ENCODE data around the gene CHCHD3.
"Not testable (repeated sequence)": the region's sequence is repeated elsewhere in the genome, so short reads cannot be mapped to it uniquely, and the experiment has no call there.

The CHCHD3 gene

DNA sequence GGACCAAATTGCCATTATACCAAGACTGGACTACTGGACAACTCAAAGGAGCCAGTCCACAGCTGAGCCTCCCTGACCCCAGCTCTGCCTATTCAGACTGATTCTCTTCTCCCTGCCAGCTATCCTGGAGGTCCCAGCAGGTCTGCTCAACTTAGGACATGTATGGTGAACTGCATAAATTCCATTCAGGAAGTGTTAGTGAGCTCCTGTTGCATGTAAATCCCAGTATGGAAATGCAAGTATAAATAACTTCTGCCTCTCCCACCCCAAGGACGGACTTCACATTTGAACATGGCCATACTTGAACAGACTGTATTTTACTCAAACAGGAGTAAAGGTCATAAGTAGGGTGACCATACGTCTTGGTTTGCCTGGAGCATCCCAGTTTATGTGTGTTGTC lies 128.4 kb downstream of the CHCHD3 start:
- DNase-seq (ENCODE audit: low spot score): no peak

DNA sequence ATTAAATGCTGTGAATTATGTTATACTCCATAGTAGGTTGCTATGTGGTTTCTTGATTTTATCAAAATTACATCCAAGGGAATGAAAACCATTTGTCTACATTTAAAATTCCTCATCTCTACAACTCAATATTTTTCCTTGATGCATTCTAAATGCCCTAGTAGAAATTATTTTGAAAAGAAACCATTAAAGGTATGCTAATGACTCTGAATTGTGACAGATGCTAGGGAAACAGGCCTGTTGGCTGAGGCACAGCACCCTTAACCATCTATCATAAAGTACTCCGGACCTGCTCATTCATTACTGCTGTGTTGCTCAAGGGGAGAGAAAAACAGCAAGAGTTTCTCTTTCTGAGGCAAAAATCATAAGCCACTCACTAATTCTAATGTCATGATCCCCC lies 131.2 kb downstream of the CHCHD3 start:
- DNase-seq (ENCODE audit: low spot score): no peak

DNA sequence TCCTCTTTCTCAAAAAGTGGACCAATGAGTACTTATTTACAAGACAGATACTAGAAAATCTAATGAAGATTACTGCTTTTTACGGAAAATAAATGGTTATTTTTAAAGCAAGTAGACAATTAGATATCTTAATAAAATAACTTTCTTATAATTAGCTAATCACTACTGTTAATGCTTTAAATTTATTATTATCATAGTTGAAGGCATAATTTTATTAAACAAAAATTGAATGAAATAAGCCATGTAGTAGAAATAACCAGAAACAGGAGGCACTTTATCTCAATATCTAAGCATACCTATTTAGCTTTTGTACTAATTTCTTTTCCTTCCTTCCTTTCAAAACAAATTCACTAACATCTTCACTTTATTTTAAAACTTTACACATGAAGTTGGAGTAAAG lies 134.9 kb downstream of the CHCHD3 start:
- DNase-seq (ENCODE audit: low spot score): no peak

DNA sequence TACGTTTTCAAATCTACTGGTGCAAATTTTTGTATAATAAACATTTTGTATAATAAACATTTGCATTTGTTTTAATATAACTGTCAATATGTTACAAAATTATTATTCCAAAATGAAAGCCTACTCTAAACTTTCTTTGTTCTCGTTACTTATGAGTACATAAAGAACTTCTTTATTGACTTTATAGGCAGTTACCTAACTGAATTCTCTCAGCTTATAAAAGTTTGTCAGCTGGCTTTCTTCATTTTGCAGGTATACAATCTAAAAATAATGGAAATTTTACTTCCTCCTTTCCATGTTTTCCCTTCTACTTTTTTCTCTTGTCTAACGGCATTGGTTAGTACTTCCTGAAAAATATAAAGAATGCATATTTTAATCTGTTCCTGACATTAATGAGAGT lies 137.1 kb downstream of the CHCHD3 start:
- no peak for DNase-seq (ENCODE audit: low spot score)

DNA sequence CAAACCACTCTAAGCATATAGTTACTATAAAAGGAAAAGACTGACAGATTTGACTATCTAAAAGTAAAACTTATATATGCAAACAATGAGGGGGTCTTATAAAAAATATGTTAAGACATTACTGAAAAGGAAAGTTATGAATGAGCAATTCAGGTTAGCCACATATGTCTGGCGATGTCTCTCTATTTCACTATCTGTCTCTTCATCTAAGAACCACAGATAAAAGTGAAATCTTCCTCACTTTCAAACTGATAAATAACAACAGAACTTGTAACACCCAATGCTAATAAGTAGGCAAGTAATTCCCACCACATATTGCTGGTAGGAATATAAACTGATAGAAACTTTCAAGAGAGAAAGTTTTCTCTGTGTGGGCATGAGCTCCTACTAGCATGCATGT lies 138.2 kb downstream of the CHCHD3 start:
- DNase-seq (ENCODE audit: low spot score): no peak

DNA sequence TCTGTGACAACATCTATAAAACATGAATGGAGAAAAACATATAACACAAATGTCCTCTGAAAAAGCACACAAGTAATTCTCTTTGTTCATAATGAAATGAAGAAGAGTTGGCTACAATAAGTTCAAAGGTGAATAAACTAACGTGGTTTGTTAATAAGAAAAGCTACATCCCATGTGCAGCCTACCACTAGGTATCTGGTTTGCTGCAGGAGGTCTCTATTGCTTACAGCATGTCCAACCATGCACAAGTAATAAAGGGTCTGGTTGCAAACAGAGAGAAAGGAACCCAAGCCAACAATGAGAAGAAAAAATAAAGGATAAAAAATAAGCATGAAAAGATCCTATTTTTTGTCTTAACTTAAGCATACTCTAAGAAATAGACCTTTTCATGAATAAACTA lies 139.2 kb downstream of the CHCHD3 start:
- no peak for DNase-seq (ENCODE audit: low spot score)

DNA sequence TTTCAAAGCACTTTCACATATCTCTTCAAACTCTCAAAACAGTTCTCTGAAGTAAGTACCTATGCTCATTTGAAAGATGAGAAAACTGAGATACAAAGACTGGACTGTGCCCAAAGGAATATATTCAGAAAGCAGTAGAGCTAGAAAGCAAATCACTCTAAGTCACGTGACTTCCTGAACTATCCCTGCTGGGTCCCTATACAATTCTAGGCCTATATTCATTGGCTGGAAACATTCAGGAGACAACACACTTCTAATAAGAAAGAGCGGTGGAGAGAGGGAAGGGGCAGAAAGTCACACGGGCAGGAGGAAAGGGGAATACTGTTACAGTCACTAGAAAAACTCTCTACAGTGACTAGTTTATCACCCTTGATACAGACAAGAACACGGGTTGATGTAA lies 140.0 kb downstream of the CHCHD3 start:
- DNase-seq (ENCODE audit: low spot score): no peak

DNA sequence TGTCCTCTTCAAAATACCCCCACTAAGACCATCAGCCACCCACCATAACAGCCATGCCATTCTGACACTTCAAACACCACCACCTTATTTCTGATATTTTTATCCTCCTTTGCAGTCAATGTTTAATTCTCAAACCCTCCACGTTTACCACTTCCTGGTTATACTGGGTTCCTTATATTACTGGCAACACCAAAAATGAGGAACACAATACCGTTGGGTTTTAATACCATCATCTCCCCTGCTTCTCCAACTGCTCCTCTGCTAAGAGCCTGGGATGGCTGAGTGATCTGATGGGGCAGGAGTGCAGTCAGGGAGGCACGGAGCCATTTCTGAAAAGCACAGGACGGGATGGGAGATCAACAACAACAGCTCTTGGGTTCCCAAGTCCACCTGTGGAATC lies 140.5 kb downstream of the CHCHD3 start:
- DNase-seq (ENCODE audit: low spot score): no peak

DNA sequence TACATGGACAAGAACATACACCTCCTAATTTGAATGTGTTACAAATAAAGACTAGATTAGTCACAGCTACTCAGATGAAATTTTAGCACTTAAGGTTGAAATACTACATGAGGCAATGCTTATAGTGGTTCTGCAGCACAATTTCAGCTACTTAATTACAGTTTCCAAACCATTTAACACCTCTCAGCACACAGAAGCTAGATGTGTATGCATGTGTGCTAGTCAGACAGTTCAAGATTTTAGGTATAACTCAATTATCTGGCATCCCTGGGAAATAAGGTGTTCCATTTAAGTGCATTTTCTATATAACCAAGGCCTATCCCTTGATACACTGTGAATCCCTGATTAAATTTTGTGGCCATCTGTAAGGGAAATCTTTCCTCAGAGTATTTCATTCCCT lies 141.8 kb downstream of the CHCHD3 start:
- no peak for DNase-seq (ENCODE audit: low spot score)

DNA sequence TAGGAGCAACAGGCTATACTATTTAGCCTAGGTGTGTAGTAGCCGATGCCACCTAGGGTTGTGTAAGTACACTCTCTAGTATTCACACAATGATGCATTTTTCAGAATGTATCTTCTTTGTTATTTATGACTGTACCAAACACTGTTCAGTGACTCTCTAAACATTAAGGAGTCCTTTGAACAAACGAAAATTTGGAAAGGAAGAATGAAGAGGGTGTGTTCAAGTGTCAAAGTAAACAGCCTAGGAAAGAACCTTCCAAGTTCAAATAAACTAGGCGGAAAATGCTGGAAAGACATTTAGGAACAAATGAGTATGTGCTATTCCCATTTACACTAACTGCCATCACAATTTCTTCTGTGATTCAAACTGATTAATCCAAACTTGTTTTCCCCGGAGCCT lies 142.4 kb downstream of the CHCHD3 start:
- no peak for DNase-seq (ENCODE audit: low spot score)

DNA sequence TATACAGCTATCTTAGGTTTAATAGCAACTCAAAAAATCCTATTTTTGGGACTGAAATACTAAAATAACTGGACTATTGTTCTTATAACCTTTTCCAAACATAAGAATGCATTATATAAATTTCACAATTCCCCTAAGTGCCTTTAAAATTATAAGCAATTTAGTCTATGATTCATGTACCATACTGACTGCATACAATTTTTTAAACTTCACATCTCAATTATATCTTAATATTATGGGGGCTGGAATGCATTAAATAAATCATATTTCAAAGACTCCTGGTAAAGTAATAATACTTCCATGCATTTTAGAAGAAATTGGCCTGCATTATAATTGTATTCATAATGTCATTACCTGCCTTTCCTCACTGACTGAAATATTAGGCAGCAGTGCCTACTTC lies 144.6 kb downstream of the CHCHD3 start:
- DNase-seq (ENCODE audit: low spot score): no peak

DNA sequence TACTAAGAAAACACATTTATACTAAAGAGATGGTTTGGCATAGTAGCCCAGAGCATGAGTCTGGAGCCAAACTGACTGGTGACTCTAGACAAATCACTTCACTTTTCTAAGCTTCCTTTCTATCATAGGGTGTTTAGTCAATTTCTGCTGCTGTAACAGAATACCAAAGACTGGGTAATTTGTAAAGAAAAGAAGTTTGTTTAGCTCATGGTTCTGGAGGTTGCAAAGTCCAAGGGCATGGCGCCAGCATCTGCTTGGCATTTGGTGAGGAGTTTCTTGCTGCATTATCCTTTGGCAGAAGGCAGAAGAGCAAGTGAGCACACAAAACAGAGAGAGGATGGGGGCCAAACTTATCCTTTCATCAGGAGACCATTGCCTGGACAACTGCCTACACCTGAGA lies 146.3 kb downstream of the CHCHD3 start:
- DNase-seq (ENCODE audit: low spot score): no peak

DNA sequence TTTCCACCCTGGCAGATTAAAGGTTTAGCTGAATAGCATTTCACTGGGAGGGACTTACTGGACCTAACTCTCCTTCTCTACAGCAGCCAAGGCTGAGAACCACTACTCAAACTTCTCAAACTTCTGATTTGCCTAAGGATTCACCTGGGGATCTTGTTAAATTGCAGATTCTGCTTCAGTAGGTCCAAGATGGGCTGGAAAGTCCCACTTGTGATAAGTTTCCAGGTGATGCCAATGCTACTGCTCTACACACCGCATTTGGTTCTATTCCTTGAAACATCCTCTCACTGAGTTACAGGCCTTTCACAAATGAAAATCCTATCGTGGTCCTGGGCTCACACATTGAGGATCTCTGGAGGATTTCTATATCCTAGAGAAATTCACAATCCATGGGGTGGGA lies 147.9 kb downstream of the CHCHD3 start:
- no peak for DNase-seq (ENCODE audit: low spot score)

DNA sequence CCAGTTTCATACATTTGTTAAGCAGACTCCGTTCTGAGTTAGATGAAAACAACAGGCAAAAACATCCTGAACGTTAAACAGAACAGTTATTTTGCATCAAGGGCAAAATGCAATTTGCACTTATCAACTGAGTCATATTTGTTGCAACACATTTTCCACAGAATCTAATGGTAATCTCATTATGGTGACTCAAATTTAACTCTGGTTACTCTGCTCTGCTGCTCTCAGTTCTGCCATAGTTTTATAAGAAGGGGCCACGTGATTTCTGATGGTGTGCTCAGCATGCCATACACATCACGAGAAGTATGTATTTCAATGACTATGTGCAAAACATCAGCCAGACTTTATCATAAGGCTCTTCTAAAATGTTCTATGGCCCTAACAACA lies 148.8 kb downstream of the CHCHD3 start:
- no peak for DNase-seq (ENCODE audit: low spot score)

DNA sequence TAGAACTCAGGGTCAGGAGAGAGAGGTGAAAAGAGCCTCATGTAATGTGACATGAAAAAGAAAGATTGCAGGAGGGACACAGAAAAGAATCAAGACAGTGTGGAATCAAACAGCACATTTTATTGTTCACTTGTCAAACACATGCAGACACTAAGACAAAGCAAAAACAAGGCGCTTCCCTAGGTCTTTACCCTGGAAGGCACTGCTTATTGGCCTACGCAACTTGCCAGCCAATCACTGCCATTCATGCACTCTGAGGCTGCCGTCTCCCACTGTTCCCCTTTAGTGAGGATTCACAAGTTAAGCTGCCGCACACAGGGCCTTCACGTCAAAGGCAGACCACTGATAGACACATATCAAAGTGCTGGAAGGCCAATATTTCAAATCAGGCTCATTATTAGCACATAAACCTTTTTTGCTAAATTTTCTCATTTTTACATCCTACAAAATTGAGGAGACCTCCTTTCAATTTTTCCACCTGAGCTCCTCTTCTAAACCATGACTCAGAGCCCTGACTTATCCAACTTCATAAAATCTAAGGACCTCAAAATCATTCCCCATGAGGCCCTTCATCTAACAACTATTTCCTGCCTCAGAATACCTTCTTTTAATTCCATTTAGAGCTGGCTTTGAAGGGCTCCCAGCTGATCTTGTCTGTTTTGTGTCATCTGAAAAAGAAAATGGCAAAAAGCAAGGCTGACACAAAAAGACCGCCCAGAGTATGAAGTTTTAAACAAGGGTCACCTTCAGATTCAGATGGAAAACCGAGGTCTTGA lies 149.4 kb downstream of the CHCHD3 start:
- no peak for DNase-seq (ENCODE audit: low spot score)

DNA sequence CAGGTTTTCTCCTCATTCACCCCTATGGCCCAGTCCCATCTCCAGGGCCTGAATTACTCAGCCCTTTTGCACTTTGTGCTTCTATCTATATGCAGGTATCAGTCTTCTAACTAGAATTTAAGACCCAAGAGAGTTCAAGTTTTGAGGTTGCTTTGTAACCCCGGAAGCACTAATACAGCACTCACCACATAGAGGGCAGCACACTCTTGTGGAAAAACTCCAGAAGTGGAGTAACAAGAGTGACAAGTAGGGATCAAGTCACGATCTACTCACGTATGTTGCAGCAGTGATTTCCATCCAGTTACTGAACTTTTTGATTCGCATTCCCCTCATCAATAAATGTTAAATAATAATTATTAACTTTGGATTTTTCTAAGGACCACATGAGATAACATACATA lies 151.0 kb downstream of the CHCHD3 start:
- no peak for DNase-seq (ENCODE audit: low spot score)

DNA sequence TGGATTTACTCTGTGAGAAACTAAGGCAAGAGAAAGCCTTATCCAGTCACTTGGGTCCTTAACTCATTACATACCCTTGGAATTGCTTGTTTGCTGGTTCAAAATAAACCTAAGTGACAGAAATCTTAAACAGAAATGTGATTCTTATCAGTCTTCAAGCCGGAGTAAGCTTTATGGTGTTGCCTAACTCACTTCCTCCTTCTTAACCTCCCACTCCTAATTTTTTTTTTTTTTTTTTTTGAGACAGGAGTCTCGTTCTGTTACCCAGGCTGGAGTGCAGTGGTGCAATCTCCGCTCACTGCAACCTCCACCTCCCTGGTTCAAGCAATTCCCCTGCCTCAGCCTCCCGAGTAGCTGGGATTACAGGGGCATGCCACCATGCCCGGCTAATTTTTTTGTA lies 151.9 kb downstream of the CHCHD3 start:
- not testable (repeated sequence) for DNase-seq (ENCODE audit: low spot score)

DNA sequence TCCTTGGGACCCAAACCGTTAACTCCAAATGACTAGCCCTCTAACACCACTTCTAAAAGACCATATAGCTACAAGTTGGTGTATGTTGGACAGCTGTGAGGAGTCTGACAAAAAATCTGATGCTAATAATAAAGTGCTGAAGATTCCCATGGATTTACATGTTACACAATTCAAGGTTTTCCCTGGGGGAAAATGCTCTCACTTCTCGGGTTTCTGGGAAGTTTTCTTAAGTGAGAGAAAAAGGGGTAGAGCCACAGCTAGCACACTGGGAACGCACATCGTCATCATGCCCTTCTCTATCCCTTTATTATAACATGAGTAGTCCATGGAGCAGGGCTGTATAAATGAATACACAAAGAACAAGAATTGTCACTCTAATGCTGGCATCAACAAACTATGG lies 162.1 kb downstream of the CHCHD3 start:
- no peak for DNase-seq (ENCODE audit: low spot score)

DNA sequence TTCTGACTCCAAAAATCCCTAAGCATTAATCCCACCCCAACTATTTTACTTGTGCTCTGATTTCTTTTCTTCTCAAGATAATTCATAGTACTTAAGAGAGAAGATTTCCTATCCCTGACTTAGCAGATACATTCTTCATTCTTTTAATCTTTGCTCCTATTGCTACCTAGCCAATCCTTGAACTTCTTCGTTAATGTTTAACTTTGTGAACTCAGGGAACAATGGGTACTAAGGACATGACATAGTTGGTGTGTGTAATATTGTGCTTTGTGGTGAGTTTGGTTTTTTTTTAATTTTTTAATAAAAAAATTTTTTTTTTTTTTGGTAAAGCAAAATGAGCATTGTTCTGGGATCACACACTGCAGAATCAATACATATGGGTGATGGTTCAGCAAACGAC lies 166.2 kb downstream of the CHCHD3 start:
- no peak for DNase-seq (ENCODE audit: low spot score)

DNA sequence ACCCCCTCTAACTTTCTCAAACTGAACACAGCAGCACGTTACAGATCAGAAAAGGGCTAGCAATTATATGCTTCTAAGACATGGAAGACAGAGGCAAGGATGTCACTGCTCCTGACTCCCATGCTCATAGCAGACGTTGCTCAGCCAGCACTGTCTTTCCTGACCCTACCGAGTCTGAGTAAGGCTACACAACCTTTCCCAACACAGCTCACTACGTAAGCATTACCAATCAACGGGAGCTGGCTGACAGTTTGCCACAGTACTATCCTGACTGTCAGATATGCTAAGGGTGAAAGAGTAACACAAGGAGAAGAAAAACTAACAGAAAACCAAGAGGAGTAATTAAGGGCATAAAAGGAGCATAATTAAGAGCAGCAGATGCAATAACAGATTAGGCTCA lies 171.2 kb downstream of the CHCHD3 start:
- DNase-seq (ENCODE audit: low spot score): no peak

DNA sequence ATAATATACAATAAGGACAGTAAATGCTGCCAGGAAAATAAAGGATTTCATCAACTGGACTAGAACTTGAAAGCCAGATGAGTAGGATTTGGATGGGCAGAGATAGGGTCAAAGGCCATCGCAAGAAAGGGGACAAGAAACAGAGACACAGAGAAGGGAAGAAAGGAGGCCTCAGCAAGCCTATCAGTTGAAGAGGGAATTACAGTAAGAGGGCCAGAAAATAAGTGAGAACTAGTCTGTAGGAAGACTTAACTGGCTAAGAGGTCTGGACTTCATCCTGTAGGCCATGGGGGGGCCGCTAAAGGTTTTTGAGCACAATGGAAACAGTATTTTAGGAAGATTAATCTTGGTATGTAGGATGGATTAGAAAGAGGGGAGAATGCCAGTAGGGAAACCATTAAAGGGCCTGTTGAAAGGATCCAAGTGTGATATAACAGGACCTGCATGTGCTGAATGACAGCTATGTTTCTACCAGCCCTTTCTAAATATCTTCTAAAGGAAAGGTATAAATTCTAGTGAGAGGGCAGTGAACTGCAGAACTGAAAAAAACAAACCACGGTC lies 174.4 kb downstream of the CHCHD3 start:
- DNase-seq (ENCODE audit: low spot score): no peak

DNA sequence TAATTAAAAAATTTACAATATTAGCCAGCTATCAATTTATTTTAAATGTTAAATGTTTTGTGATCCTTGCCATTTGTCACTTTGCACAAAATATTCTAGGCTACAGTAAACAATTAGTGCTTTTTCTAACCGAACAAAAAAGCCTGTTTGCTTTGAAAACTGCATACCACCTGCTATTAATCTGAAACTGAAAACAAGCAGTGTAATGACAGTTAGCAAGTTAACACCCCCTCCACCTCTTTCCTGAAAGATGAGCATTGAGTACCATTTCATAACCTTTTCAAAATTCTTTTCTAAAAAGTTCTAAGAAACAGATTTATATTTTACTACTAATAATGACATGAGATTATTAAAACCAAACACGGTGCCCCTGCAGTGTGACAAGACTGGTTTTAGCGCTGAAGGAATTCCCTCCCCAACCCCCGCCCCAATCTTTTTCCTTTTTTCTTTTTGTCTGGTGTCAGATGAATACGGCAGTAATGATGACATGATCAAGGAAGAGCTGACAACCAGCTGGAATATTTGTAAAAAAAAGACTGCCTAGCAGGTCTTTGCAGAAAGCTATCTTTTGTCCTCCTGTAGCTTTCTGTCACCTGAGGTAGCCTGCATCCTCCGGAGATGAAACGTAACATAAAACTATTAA lies 175.6 kb downstream of the CHCHD3 start:
- no peak for DNase-seq (ENCODE audit: low spot score)

DNA sequence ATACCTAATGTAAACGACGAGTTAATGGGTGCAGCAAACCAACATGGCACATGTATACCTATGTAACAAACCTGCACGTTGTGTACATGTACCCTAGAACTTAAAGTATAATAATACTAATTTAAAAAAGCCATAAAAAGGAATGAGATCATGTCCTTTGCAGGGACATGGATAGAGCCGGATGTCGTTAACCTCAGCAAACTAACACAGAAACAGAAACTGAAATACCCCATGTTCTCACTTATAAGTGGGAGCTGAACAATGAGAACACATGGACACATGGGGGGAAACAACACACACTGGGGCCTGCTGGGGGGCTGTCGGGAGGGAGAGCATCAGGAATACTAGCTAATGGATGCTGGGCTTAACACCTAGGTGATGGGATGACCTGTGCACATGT lies 176.8 kb downstream of the CHCHD3 start:
- DNase-seq (ENCODE audit: low spot score): not testable (repeated sequence)

DNA sequence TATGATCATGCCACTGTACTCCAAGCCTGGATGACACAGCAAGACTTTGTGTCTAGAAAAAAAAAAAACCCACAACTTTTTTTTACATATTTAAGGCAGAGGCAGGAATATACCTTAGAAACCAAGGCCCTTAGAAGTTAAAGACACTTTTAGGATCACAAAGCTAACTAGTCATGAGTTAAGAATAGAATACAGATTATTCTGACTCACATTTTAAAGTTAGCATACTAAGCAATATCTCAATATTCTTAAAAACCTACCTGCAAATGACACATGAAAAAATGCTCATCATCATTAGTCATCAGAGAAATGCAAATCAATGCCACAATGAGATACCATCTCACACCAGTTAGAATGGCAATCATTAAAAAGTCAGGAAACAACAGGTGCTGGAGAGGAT lies 177.7 kb downstream of the CHCHD3 start:
- DNase-seq (ENCODE audit: low spot score): no peak

All from LoVo (cell line).